Measurements from ENCODE around the gene CABYR.

CABYR gene

DNA sequence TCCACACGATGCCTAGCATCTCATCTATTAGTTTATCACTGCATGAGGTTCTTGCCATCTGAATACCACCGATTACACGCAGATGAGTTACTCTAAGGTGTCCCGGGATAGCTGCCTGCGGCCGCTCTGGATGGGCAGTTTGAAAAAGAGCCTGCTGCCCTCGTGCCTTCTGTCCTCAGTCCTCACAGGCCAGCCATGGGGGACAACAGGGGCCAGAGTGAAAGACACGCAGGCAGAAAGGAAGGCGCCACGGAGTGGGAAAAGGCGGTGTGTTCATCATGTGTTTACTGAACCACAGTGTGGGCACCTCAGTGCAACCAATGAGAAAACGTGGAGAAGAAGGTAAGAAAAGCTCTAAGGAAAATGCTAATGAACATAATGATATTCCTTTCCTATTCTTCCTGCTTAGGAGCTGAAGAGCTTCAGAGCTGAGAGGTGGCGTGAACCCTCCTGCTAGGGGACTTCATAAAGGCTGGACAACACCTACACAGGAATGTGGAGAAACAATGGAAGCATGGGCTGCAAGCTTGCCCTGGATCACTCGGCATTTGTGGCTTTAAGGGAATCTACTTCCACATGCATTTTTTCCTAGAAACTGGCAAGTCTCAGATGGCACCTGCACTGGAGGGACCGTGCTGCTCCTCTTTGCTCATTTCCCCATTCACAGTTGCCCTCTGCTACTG, 50.9 kb downstream of the CABYR start:
- Histone ChIP-seq H3K4me2 (ENCODE audit: low read length) (no peak overlapping the region), H3K27ac (no peak overlapping the region), H3K4me3 (ENCODE audit: low read depth, low read length) (no peak overlapping the region), H3K9me3 (ENCODE audit: control insufficient read depth, low read length) (no peaks in the 10 kb centered on the region), H3K4me1 (peaks cover 6% of the 10 kb centered on the region), H2AFZ (no peak overlapping the region), H3K27me3 (ENCODE audit: control insufficient read depth, insufficient read depth, low read length) (no peaks in the 10 kb centered on the region), H3K79me2 (no peaks in the 10 kb centered on the region), H3K9ac (no peak overlapping the region), H3K36me3 (ENCODE audit: control insufficient read depth, insufficient read depth, low read length) (no peaks in the 10 kb centered on the region)
- TF ChIP-seq, protein P1, sequence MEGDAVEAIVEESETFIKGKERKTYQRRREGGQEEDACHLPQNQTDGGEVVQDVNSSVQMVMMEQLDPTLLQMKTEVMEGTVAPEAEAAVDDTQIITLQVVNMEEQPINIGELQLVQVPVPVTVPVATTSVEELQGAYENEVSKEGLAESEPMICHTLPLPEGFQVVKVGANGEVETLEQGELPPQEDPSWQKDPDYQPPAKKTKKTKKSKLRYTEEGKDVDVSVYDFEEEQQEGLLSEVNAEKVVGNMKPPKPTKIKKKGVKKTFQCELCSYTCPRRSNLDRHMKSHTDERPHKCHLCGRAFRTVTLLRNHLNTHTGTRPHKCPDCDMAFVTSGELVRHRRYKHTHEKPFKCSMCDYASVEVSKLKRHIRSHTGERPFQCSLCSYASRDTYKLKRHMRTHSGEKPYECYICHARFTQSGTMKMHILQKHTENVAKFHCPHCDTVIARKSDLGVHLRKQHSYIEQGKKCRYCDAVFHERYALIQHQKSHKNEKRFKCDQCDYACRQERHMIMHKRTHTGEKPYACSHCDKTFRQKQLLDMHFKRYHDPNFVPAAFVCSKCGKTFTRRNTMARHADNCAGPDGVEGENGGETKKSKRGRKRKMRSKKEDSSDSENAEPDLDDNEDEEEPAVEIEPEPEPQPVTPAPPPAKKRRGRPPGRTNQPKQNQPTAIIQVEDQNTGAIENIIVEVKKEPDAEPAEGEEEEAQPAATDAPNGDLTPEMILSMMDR (IDR thresholded peaks at IDR 0.05), result no peak

DNA sequence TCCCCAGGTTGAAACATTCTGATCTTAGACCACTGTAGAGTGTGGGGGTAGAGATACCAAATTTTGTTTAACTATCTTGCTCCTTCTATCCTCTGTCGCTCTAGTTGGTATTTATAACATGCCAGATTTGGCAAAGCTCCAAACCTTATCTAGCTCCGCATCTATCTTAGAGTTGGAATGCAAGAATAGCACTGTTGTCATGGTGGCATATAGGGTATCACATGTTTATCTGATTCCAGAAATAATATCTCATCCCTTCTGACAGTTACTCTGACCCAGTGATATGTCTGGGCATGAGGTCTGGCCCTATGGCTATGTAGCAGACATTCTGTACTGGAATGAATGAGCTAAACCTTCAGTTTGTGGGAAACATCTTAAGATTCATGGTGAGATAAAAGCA, 51.7 kb downstream of the CABYR start:
- H3K27ac ChIP-seq, result no peak overlapping the region

DNA sequence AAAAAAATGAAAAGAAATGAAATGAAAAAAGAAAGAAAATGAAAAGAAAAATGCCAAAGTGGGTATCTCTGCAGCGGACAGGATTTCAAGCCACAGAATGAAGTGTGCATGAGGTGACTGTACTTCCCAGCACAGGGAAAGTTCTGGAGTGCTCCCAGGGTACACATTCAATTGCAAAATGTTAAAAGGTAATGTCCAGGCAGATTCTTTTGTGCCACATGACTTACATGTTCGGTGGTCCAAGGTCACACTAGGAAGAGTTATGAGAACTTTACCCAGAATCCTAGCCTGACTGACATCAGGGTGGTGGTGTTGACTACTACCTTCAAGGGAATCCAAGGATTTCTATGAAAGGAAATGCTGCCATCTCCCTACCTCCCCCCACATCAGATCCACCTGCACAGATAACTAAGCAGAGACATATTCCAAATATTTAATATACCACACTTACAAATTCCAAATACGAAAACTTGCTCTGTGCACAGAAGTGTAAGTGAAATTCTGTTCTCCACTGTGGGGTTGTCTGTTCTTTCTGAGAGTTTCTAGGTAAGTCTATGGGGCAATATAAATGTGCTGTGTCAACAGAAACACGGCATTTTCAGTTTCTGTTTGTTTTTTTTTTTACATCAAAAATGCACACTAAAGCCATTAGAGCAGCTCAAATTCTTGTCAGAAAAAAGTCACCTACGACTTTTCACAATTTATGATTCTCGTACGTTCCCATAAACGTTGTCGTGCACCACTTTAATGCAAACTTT, 56.6 kb downstream of the CABYR start:
- Histone ChIP-seq H3K27me3 (ENCODE audit: control insufficient read depth, insufficient read depth, low read length) (no peaks in the 10 kb centered on the region), H3K4me2 (ENCODE audit: low read length) (no peak overlapping the region), H3K9ac (no peak overlapping the region), H3K27ac (no peak overlapping the region), H3K36me3 (ENCODE audit: control insufficient read depth, insufficient read depth, low read length) (peaks cover 2% of the 10 kb centered on the region), H3K4me1 (peaks cover 6% of the 10 kb centered on the region), H3K9me3 (ENCODE audit: control insufficient read depth, low read length) (no peaks in the 10 kb centered on the region), H3K79me2 (no peaks in the 10 kb centered on the region), H3K4me3 (ENCODE audit: low read depth, low read length) (no peak overlapping the region), H2AFZ (no peak overlapping the region)
- TF ChIP-seq, protein P1 (IDR thresholded peaks at IDR 0.05), result no peak

More for the DNA sequence above, 51.7 kb downstream of the CABYR start:
- no peak overlapping the region for H3K4me3 ChIP-seq (ENCODE audit: low read depth, low read length)
- H3K79me2 ChIP-seq, result no peaks in the 10 kb centered on the region
- no peaks in the 10 kb centered on the region for H3K9me3 ChIP-seq (ENCODE audit: control insufficient read depth, low read length)
- H3K27me3 ChIP-seq (ENCODE audit: control insufficient read depth, insufficient read depth, low read length), result no peaks in the 10 kb centered on the region
- peak overlapping the region; percentile 34 for H3K4me2 ChIP-seq (ENCODE audit: low read length)
- H2AFZ ChIP-seq, result no peak overlapping the region
- no peaks in the 10 kb centered on the region for H3K36me3 ChIP-seq (ENCODE audit: control insufficient read depth, insufficient read depth, low read length)
- H3K9ac ChIP-seq, result no peak overlapping the region
- H3K4me1 ChIP-seq, result peaks cover 6% of the 10 kb centered on the region
- TF ChIP-seq, protein P1 (IDR thresholded peaks at IDR 0.05), result no peak

DNA sequence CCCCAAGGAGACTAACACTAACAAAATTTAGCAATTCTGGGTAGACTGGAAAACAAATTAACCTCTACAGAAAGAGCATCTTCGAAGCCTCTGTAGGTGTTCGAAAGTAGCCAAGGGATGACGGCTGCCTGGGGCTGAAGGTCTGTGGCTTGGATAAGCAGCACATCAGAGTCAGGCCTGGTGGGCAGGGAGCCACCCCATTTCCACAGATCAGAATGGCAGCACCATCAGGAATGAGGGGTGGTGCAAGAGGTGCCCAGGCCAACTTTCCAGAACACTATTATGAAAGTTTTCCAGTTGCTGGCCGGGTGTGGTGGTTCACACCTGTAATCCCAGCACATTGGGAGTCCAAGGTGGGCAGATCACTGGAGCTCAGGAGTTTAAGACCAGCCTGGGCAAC, 57.9 kb downstream of the CABYR start:
- Histone ChIP-seq H3K9ac (no peak overlapping the region), H3K4me1 (no peaks in the 10 kb centered on the region), H3K79me2 (no peaks in the 10 kb centered on the region), H3K27ac (no peak overlapping the region), H2AFZ (no peak overlapping the region), H3K4me2 (ENCODE audit: low read length) (no peak overlapping the region), H3K36me3 (ENCODE audit: control insufficient read depth, insufficient read depth, low read length) (peaks cover 2% of the 10 kb centered on the region), H3K4me3 (ENCODE audit: low read depth, low read length) (no peak overlapping the region), H3K27me3 (ENCODE audit: control insufficient read depth, insufficient read depth, low read length) (no peaks in the 10 kb centered on the region), H3K9me3 (ENCODE audit: control insufficient read depth, low read length) (no peaks in the 10 kb centered on the region)
- TF ChIP-seq, protein P1 (IDR thresholded peaks at IDR 0.05), result no peak

All from parathyroid adenoma (tissue), 2 donors.